ENCODE measurements around the gene MED29.

MED29 gene

GRCh38 chr19:39446365-39447084, 55.3 kb downstream of the MED29 start:
- in situ Hi-C loops (cut with MboI; ENCODE audit: low pct_unique_long_range_greater_than_20kb, low sequenced_read_pairs, unreplicated experiment): no loop called here
- TF ChIP-seq CTCF (IDR thresholded peaks at IDR 0.05; ENCODE audit: extremely low read depth, insufficient read depth, missing control alignments): no peak
- no peak for DNase-seq (ENCODE audit: low spot score)

GRCh38 chr19:39448271-39448670, 57.1 kb downstream of the MED29 start:
- in situ Hi-C loops (cut with MboI; ENCODE audit: low pct_unique_long_range_greater_than_20kb, low sequenced_read_pairs, unreplicated experiment): no loop called here
- no peak for DNase-seq (ENCODE audit: low spot score)
- TF ChIP-seq CTCF (IDR thresholded peaks at IDR 0.05; ENCODE audit: extremely low read depth, insufficient read depth, missing control alignments): no peak

GRCh38 chr19:39449116-39449797, 58.1 kb downstream of the MED29 start:
- in situ Hi-C loops (cut with MboI; ENCODE audit: low pct_unique_long_range_greater_than_20kb, low sequenced_read_pairs, unreplicated experiment): no loop called here
- TF ChIP-seq CTCF (IDR thresholded peaks at IDR 0.05; ENCODE audit: extremely low read depth, insufficient read depth, missing control alignments): no peak
- DNase-seq (ENCODE audit: low spot score): no peak

All from GM13977 (cell line).